H9 (cell line): Measurements from ENCODE around the gene ADCK2. TPM values are rescaled to one million over a fixed set of nuclear protein-coding genes. Genes with fewer than 3 reads are reported as not detected.

Source experiments
- DNase-seq: peaks from one replicate; pipeline ENCODE4 v3.0.0-alpha.2; 2017
- H2AFZ ChIP-seq: one replicate; pipeline ENCODE4 v1.6.1; 2013; ENCODE audit warnings: mild to moderate bottlenecking, low read length, control low read depth, moderate library complexity
- H2AK5ac ChIP-seq: 2 replicates; pipeline ENCODE4 v1.6.1; 2013; ENCODE audit warnings: low read length, control low read depth, mixed read lengths; ENCODE audit not compliant: insufficient read length
- H2BK120ac ChIP-seq: one replicate; pipeline ENCODE4 v1.6.1; 2013; ENCODE audit warnings: low read depth, mild to moderate bottlenecking, low read length, control low read depth, inconsistent platforms; ENCODE audit not compliant: poor library complexity, severe bottlenecking
- H2BK12ac ChIP-seq: 2 replicates; pipeline ENCODE4 v1.6.1; 2013; ENCODE audit warnings: low read length, control low read depth, mixed read lengths, low read depth; ENCODE audit not compliant: insufficient read length
- H2BK15ac ChIP-seq: 2 replicates; pipeline ENCODE4 v1.6.1; 2013; ENCODE audit warnings: low read depth, low read length, control low read depth
- H2BK20ac ChIP-seq: one replicate; pipeline ENCODE4 v1.6.1; 2013; ENCODE audit warnings: low read depth, mild to moderate bottlenecking, low read length, control low read depth, inconsistent platforms; ENCODE audit not compliant: poor library complexity, severe bottlenecking
- H2BK5ac ChIP-seq: 2 replicates; pipeline ENCODE4 v1.6.1; 2013; ENCODE audit warnings: low read length, control low read depth, mixed read lengths; ENCODE audit not compliant: insufficient read length
- H3K14ac ChIP-seq: 2 replicates; pipeline ENCODE4 v1.6.1; 2013; ENCODE audit warnings: low read length, control low read depth; ENCODE audit not compliant: insufficient read depth
- H3K18ac ChIP-seq: 2 replicates; pipeline ENCODE4 v1.6.1; 2013; ENCODE audit warnings: low read depth, mild to moderate bottlenecking, mixed read lengths, low read length, control low read depth; ENCODE audit not compliant: insufficient read length
- H3K23ac ChIP-seq: 2 replicates; pipeline ENCODE4 v1.6.1; 2013; ENCODE audit warnings: low read length, control low read depth, mixed read lengths, low read depth; ENCODE audit not compliant: insufficient read length
- H3K23me2 ChIP-seq: 2 replicates; pipeline ENCODE4 v1.6.1; 2013; ENCODE audit warnings: low read depth, mild to moderate bottlenecking, mixed read lengths, low read length, control low read depth; ENCODE audit not compliant: insufficient read length, poor library complexity, severe bottlenecking
- H3K27ac ChIP-seq: 2 replicates; pipeline ENCODE4 v1.5.1; 2013; ENCODE audit warnings: low read length, control low read depth, mixed read lengths, low read depth; ENCODE audit not compliant: insufficient read length
- H3K27me3 ChIP-seq: 2 replicates; pipeline ENCODE4 v1.6.1; 2013; ENCODE audit warnings: low read length, control low read depth, inconsistent platforms; ENCODE audit not compliant: insufficient read depth
- H3K4ac ChIP-seq: 2 replicates; pipeline ENCODE4 v1.6.1; 2013; ENCODE audit warnings: low read depth, mild to moderate bottlenecking, control low read depth, inconsistent platforms, low read length, moderate library complexity
- H3K4me1 ChIP-seq: 2 replicates; pipeline ENCODE4 v1.6.1; 2013; ENCODE audit warnings: low read length, control low read depth, inconsistent platforms; ENCODE audit not compliant: insufficient read depth
- H3K4me2 ChIP-seq: 2 replicates; pipeline ENCODE4 v1.6.1; 2013; ENCODE audit warnings: low read length, control low read depth, mixed read lengths; ENCODE audit not compliant: insufficient read length, insufficient read depth
- H3K56ac ChIP-seq: 2 replicates; pipeline ENCODE4 v1.6.1; 2013; ENCODE audit warnings: low read depth, mild to moderate bottlenecking, mixed read lengths, low read length, control low read depth; ENCODE audit not compliant: insufficient read length
- H3K79me1 ChIP-seq: 2 replicates; pipeline ENCODE4 v1.6.1; 2013; ENCODE audit warnings: low read depth, mild to moderate bottlenecking, moderate library complexity, low read length, control low read depth, inconsistent platforms; ENCODE audit not compliant: insufficient read depth, poor library complexity, severe bottlenecking
- H3K79me2 ChIP-seq: 2 replicates; pipeline ENCODE4 v1.6.1; 2013; ENCODE audit warnings: low read length, control low read depth, inconsistent platforms; ENCODE audit not compliant: insufficient read depth
- H3K9ac ChIP-seq: 2 replicates; pipeline ENCODE4 v1.6.1; 2013; ENCODE audit warnings: low read length, control low read depth, mixed read lengths; ENCODE audit not compliant: insufficient read length; ENCODE audit errors: extremely low read depth
- H3K9me3 ChIP-seq: one replicate; pipeline ENCODE4 v1.6.1; 2013; ENCODE audit warnings: low read depth, low read length, inconsistent platforms; ENCODE audit not compliant: control insufficient read depth
- H3T11ph ChIP-seq: one replicate; pipeline ENCODE4 v1.6.1; 2013; ENCODE audit warnings: mild to moderate bottlenecking, low read length, control low read depth, inconsistent platforms
- H4K20me1 ChIP-seq: one replicate; pipeline ENCODE4 v1.6.1; 2013; ENCODE audit not compliant: control insufficient read depth, insufficient read length, insufficient read depth
- H4K5ac ChIP-seq: 2 replicates; pipeline ENCODE4 v1.6.1; 2013; ENCODE audit warnings: low read depth, mild to moderate bottlenecking, mixed read lengths, low read length, control low read depth; ENCODE audit not compliant: insufficient read length
- H4K8ac ChIP-seq: replicated peaks from 2 replicates; pipeline ENCODE4 v1.6.1; 2013; ENCODE audit warnings: low read length, control low read depth, mixed read lengths, low read depth; ENCODE audit not compliant: insufficient read length
- H4K91ac ChIP-seq: 2 replicates; pipeline ENCODE4 v1.6.1; 2013; ENCODE audit warnings: low read depth, mild to moderate bottlenecking, moderate library complexity, mixed read lengths, low read length, control low read depth; ENCODE audit not compliant: insufficient read length
- H3K27ac Mint-ChIP-seq, 3 experiments: 2 replicates in 2 of 3; 3 replicates in 1 of 3; pipeline ENCODE4 v1.8.0; 2020 to 2021; ENCODE audit warnings: mixed read lengths in 3 of 3, mild to moderate bottlenecking in 1 of 3, moderate library complexity in 1 of 3
- H3K27me3 Mint-ChIP-seq: 2 replicates; pipeline ENCODE4 v1.8.0; 2021; ENCODE audit warnings: low read depth, mild to moderate bottlenecking, moderate library complexity, mixed read lengths
- H3K36me3 Mint-ChIP-seq, 3 experiments: 2 replicates in 2 of 3; 3 replicates in 1 of 3; pipeline ENCODE4 v1.8.0; 2020 to 2021; ENCODE audit warnings: low read depth in 3 of 3, mixed read lengths in 3 of 3; ENCODE audit not compliant: insufficient read depth in 1 of 3
- H3K4me1 Mint-ChIP-seq, 2 experiments: 2 replicates each; pipeline ENCODE4 v1.8.0; 2020; ENCODE audit warnings: mixed read lengths in 2 of 2
- H3K4me3 Mint-ChIP-seq, 2 experiments: 2 replicates in 1 of 2; 3 replicates in 1 of 2; pipeline ENCODE4 v1.8.0; 2020 to 2021; ENCODE audit warnings: mild to moderate bottlenecking in 2 of 2, mixed read lengths in 2 of 2, moderate library complexity in 1 of 2
- H3K9me3 Mint-ChIP-seq, 2 experiments: 2 replicates in 1 of 2; 3 replicates in 1 of 2; pipeline ENCODE4 v1.8.0; 2020; ENCODE audit warnings: mild to moderate bottlenecking in 2 of 2, mixed read lengths in 2 of 2, moderate library complexity in 1 of 2
- WGBS: extraction: QIAGEN DNeasy Blood & Tissue Kit; methylation state at CpG from one replicate; pipeline ENCODE4 v1.1.7; 2013; ENCODE audit warnings: missing lambda C conversion rate, low lambda C conversion rate, mixed read lengths; ENCODE audit not compliant: insufficient read length; ENCODE audit errors: extremely low coverage; 5-methylcytosine and 5-hydroxymethylcytosine counted together
- total RNA-seq: library from RNA; stranded (reverse); gene quantifications from 2 replicates; pipeline ENCODE4 v1.2.1, GENCODE V29; 2021
- TF ChIP-seq, protein P1 (sequence below): fragments of 200-600 bp; sonication (generic); conservative IDR thresholded peaks from 3 replicates; pipeline ENCODE4 v1.8.0; 2021; ENCODE audit warnings: antibody characterized with exemption, mild to moderate bottlenecking

The ADCK2 gene
- total RNA-seq, 1 experiment from 2014 or later, result 12.4 TPM

DNA sequence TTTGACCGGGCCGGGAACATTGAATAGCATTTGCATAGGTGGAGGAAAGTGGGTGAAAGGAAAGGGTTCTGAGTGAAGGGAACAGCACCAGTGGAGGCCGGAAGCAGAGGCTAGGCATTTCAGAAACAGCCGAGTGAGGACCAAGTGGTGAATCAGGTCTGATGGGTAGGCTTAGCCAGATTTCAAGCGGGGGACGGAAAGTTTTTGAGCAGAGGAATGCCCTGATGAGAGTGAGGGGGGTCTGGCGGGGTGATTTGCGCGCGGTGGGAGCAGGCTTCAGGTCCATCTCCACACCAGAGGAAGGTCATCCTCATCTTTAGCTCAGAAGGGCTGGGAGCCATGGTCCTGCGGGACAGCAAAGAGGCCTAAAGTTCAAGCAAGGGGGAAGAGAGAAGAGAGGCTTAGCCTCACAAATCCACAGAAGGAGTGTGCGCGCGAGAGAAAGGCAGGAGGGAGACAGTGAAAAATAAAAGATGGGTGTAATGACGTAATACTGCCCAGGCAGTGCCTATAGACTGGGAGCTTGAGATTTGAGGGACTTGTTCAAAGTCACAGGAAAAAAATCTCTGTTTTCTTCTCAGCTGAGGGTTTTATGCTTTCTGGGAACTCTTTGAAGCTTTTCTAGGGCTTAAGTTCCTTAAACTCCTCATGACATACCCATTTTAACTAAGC lies 31.1 kb upstream of the ADCK2 start:
- peak overlapping the region in 1 of 3 experiments; percentile 3; a peak in 1 of 7 replicates for H3K27ac Mint-ChIP-seq

More for the DNA sequence above, 31.1 kb upstream of the ADCK2 start:
- H2BK5ac ChIP-seq, result no peak overlapping the region
- H4K8ac ChIP-seq, result no peak overlapping the region
- peak; percentile 45 for DNase-seq
- Mint-ChIP-seq H3K4me1 (peaks cover 35 to 41% of the 10 kb centered on the region in 2 experiments), H3K9me3 (no peaks in the 10 kb centered on the region), H3K4me3 (peak overlapping the region; percentile 55 to 75), H3K36me3 (no peaks in the 10 kb centered on the region), H3K27me3 (peaks cover 38% of the 10 kb centered on the region)
- H3K9ac ChIP-seq, result no peak overlapping the region
- H3K14ac ChIP-seq, result no peak overlapping the region
- no peak overlapping the region for H2AFZ ChIP-seq
- H4K20me1 ChIP-seq, result no peaks in the 10 kb centered on the region
- no peaks in the 10 kb centered on the region for H3K27me3 ChIP-seq
- WGBS, result no CpG with 5 or more reads among the region's 15 CpGs
- H2BK12ac ChIP-seq, result no peak overlapping the region
- H3K23ac ChIP-seq, result no peak overlapping the region
- no peak overlapping the region for H3K27ac ChIP-seq
- no peaks in the 10 kb centered on the region for H3K79me2 ChIP-seq
- H3K18ac ChIP-seq, result no peak overlapping the region
- H2BK15ac ChIP-seq, result no peak overlapping the region
- H3T11ph ChIP-seq, result no peak overlapping the region
- H4K91ac ChIP-seq, result no peak overlapping the region
- H2AK5ac ChIP-seq, result no peak overlapping the region
- TF ChIP-seq, protein P1, sequence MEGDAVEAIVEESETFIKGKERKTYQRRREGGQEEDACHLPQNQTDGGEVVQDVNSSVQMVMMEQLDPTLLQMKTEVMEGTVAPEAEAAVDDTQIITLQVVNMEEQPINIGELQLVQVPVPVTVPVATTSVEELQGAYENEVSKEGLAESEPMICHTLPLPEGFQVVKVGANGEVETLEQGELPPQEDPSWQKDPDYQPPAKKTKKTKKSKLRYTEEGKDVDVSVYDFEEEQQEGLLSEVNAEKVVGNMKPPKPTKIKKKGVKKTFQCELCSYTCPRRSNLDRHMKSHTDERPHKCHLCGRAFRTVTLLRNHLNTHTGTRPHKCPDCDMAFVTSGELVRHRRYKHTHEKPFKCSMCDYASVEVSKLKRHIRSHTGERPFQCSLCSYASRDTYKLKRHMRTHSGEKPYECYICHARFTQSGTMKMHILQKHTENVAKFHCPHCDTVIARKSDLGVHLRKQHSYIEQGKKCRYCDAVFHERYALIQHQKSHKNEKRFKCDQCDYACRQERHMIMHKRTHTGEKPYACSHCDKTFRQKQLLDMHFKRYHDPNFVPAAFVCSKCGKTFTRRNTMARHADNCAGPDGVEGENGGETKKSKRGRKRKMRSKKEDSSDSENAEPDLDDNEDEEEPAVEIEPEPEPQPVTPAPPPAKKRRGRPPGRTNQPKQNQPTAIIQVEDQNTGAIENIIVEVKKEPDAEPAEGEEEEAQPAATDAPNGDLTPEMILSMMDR, result no peak
- peaks cover 15% of the 10 kb centered on the region for H3K23me2 ChIP-seq
- H2BK120ac ChIP-seq, result no peak overlapping the region
- no peak overlapping the region for H3K4ac ChIP-seq
- H3K79me1 ChIP-seq, result no peaks in the 10 kb centered on the region
- peaks cover 8% of the 10 kb centered on the region; the same call in 1 of the 2 replicates for H3K4me1 ChIP-seq
- H4K5ac ChIP-seq, result no peak overlapping the region
- no peak overlapping the region for H3K56ac ChIP-seq
- peak overlapping the region; percentile 57 for H3K4me2 ChIP-seq
- no peak overlapping the region for H2BK20ac ChIP-seq
- H3K9me3 ChIP-seq, result no peaks in the 10 kb centered on the region
